CD4-positive, alpha-beta T cell (primary cell): ENCODE data around the gene ZBTB7A. TPM values are rescaled to one million over a fixed set of nuclear protein-coding genes. Genes with fewer than 3 reads are reported as not detected.
A peak's percentile ranks its signal among the peaks of the same experiment; 100 is the strongest.

Experiments used
- ATAC-seq: fragments of 200-7000 bp; cut with Tn5 transposase; one replicate; pipeline ENCODE4 v1.10.0; 2022; ENCODE audit warnings: mild to moderate bottlenecking; ENCODE audit not compliant: poor library complexity
- CTCF ChIA-PET: fragments of 350-600 bp; sonication (Branson Sonifier 250); formaldehyde crosslinking; loops from one replicate; lab custom pipeline; 2021; ENCODE audit warnings: antibody characterized with exemption, inconsistent platforms; lab: Charles Lee
- POLR2A ChIA-PET: fragments of 350-600 bp; sonication (Branson Sonifier 250); formaldehyde crosslinking; loops from one replicate; lab custom pipeline; 2021; ENCODE audit warnings: antibody characterized with exemption, inconsistent platforms; lab: Charles Lee
- DNase-seq, 14 experiments: peaks; one replicate each; pipeline ENCODE4 v3.0.0-alpha.2; 2013 to 2020; ENCODE audit warnings: mixed read lengths in 2 of 14
- H3K27ac ChIP-seq, 2 donors: one replicate each; pipeline versions ENCODE4 v1.5.1 to v1.7.0; 2013; ENCODE audit warnings: low read length in 2 of 2, low read depth in 1 of 2, mild to moderate bottlenecking in 1 of 2
- H3K27me3 ChIP-seq, 2 experiments: 1 replicate in 1 of 2; 2 replicates in 1 of 2; pipeline versions ENCODE4 v1.6.1 to v1.7.0; 2013; ENCODE audit warnings: low read length in 2 of 2, control low read depth in 1 of 2, mild to moderate bottlenecking in 1 of 2, moderate library complexity in 1 of 2; ENCODE audit not compliant: insufficient read depth in 2 of 2, control insufficient read depth in 1 of 2
- H3K36me3 ChIP-seq: one replicate; pipeline ENCODE4 v1.6.1; 2013; ENCODE audit warnings: low read length, control low read depth; ENCODE audit not compliant: insufficient read depth
- H3K4me1 ChIP-seq: one replicate; pipeline ENCODE4 v1.6.1; 2013; ENCODE audit warnings: low read length, control low read depth; ENCODE audit not compliant: insufficient read depth
- H3K4me3 ChIP-seq: one replicate; pipeline ENCODE4 v1.5.1; 2013; ENCODE audit warnings: mild to moderate bottlenecking, low read length, moderate library complexity
- H3K9me3 ChIP-seq, 2 experiments: 1 replicate in 1 of 2; 2 replicates in 1 of 2; pipeline versions ENCODE4 v1.6.1 to v1.7.0; 2013; ENCODE audit warnings: low read length in 2 of 2, mild to moderate bottlenecking in 2 of 2, control low read depth in 1 of 2, moderate library complexity in 1 of 2; ENCODE audit not compliant: control insufficient read depth in 1 of 2, insufficient read depth in 1 of 2
- H3K27ac Mint-ChIP-seq: one replicate; pipeline ENCODE4 v1.8.0; 2020; ENCODE audit warnings: mixed read lengths
- H3K27me3 Mint-ChIP-seq: one replicate; pipeline ENCODE4 v1.8.0; 2021; ENCODE audit warnings: mixed read lengths
- H3K36me3 Mint-ChIP-seq: one replicate; pipeline ENCODE4 v1.8.0; 2021; ENCODE audit warnings: low read depth, mixed read lengths
- H3K4me1 Mint-ChIP-seq: one replicate; pipeline ENCODE4 v1.8.0; 2021; ENCODE audit warnings: low read depth, mixed read lengths
- H3K4me3 Mint-ChIP-seq: one replicate; pipeline ENCODE4 v1.8.0; 2020; ENCODE audit warnings: mild to moderate bottlenecking, mixed read lengths
- H3K9me3 Mint-ChIP-seq: one replicate; pipeline ENCODE4 v1.8.0; 2020; ENCODE audit warnings: mixed read lengths
- intact Hi-C, 2 experiments: fragments of 100-400 bp; cut with DNase I in 1 of 2; cut with micrococcal nuclease in 1 of 2; formaldehyde crosslinking; loops; one replicate each; pipeline versions ENCODE4 v1.15.1 to v1.9.0; 2023 to 2025; cut with DNase I, micrococcal nuclease
- total RNA-seq, 174 experiments: library from RNA in 2 of 174; stranded (reverse) in 2 of 174; gene quantifications; one replicate each; pipeline ENCODE4 v1.2.3 and lab custom pipeline; 2021 to 2026
- TF ChIP-seq, protein P1 (sequence below): fragments of 200-600 bp; IDR thresholded peaks from one replicate; pipeline ENCODE4 v1.8.0; 2022; ENCODE audit warnings: antibody characterized with exemption, mild to moderate bottlenecking

Gene ZBTB7A
- total RNA-seq, 2 experiments from 2014 or later = 44.2 to 47.2 TPM

DNA sequence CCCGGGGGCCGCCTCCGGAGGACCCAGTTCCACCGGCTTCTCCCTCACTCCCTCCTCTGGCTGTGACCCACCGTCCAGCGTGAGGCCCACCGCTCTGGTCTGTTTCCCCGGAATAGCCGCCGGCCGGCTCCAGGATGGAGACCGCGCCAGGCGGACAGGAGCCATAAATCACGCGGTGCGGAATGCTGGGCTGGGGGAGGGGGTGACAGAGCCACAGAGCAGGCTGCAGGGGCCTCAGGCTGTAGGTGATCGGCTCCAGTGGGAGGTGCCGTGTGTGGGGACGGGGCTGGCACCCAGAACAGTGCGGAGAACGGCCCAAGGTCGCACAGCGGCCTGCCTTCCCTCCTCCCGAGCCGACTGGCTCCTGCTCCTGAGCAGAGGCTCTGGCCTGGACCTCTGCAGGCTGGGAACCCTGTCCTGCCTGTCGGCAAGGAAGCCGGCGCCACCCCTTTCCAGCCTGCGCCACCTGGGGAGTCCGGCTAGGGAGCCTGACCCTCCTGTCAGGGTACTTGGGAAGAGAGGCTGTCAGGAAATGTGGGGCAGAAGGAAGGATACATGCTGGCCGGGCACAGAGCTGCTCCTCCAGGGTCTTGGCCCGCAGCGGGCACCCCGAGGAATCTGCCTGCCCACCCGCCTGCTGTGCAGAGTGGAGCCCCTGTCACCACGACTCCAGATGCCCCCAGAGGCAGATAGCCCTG lies 50.8 kb downstream of the ZBTB7A start:
- Mint-ChIP-seq H3K4me1 (peaks cover 10% of the 10 kb centered on the region), H3K27me3 (no peaks in the 10 kb centered on the region), H3K27ac (no peak overlapping the region), H3K9me3 (no peaks in the 10 kb centered on the region), H3K36me3 (peaks cover 34% of the 10 kb centered on the region), H3K4me3 (no peak overlapping the region)
- Histone ChIP-seq H3K9me3 (no peaks in the 10 kb centered on the region), H3K4me1 (peaks cover 38% of the 10 kb centered on the region), H3K4me3 (no peak overlapping the region), H3K27me3 (no peaks in the 10 kb centered on the region), H3K27ac (no peak overlapping the region), H3K36me3 (peaks cover 56% of the 10 kb centered on the region)
- TF ChIP-seq, protein P1, sequence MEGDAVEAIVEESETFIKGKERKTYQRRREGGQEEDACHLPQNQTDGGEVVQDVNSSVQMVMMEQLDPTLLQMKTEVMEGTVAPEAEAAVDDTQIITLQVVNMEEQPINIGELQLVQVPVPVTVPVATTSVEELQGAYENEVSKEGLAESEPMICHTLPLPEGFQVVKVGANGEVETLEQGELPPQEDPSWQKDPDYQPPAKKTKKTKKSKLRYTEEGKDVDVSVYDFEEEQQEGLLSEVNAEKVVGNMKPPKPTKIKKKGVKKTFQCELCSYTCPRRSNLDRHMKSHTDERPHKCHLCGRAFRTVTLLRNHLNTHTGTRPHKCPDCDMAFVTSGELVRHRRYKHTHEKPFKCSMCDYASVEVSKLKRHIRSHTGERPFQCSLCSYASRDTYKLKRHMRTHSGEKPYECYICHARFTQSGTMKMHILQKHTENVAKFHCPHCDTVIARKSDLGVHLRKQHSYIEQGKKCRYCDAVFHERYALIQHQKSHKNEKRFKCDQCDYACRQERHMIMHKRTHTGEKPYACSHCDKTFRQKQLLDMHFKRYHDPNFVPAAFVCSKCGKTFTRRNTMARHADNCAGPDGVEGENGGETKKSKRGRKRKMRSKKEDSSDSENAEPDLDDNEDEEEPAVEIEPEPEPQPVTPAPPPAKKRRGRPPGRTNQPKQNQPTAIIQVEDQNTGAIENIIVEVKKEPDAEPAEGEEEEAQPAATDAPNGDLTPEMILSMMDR = no peak
- DNase-seq (peak in 1 of 14 experiments; percentile 18), ATAC-seq (no peak)
- CTCF ChIA-PET = interaction anchor here (1.0 kb wide), 1 partner anchor 124 kb away, joined by 4 read pairs; no protein-coding TSS in a partner anchor
- POLR2A ChIA-PET = interaction anchor here (1.0 kb wide), 1 partner anchor 99 kb away, joined by 3 read pairs; no protein-coding TSS in a partner anchor
- intact Hi-C loops = no loop called here

DNA sequence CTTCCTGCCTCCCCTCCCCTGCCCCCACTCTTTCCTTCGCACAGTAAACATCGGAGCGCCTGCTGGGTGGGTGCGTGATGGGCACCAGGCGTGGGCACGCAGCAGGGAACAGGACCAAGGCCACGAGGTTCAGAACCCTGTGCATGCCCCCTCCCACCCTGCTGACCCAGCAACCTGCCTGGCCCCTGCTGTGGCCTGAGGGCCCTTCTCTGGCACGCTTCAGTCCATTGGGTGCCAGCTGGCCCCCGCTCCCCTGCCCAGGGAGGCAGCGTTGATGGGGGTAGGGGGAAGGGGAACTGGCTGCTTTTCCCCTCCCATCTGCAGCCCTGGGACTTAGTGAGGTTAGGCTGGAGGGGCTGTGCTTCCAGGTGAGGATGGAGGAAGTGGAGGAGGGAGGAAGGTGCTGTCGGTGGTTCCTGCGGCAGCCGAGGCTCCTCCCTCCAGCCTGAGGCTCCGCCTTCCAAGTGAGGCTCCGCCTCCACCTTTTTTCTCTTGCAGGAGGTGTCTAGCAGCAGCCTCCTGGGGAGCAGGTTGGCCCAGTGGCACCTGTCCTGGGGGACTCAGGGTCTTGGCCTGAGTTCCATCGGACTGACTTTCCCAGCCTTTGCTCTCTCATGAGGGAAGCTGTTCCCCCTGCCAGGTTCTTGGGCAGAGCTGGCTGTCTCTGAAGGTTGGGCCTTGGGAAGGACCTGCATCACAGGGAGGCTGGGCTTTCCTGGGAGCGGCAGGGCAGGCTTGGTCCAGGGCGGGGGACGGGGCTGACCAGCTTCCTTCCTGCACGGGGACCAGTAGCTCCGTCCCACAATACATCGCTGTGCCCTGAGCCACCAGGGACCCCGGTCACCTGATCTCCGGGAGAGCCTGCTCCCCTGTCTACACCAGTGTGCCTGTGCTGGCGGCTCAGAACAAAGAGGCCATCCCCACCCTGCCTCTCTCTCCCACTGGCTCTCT lies 51.9 kb downstream of the ZBTB7A start:
- DNase-seq (peak; percentile 15 to 65 (median 32)), ATAC-seq (peak; percentile 74)
- H3K9me3 Mint-ChIP-seq = no peaks in the 10 kb centered on the region
- H3K36me3 Mint-ChIP-seq = peaks cover 26% of the 10 kb centered on the region
- H3K27ac ChIP-seq = no peak overlapping the region
- ChIA-PET POLR2A (interaction anchor here (1.0 kb wide), 1 partner anchor 100 kb away, joined by 3 read pairs; no protein-coding TSS in a partner anchor), CTCF (no interaction called here)
- H3K27ac Mint-ChIP-seq = no peak overlapping the region
- H3K4me1 ChIP-seq = peaks cover 49% of the 10 kb centered on the region
- TF ChIP-seq, protein P1 = no peak
- H3K4me1 Mint-ChIP-seq = peaks cover 10% of the 10 kb centered on the region
- H3K36me3 ChIP-seq = peaks cover 66% of the 10 kb centered on the region
- H3K9me3 ChIP-seq = no peaks in the 10 kb centered on the region
- H3K27me3 Mint-ChIP-seq = no peaks in the 10 kb centered on the region
- intact Hi-C loops = no loop called here
- no peak overlapping the region for H3K4me3 ChIP-seq
- H3K4me3 Mint-ChIP-seq = no peak overlapping the region
- no peaks in the 10 kb centered on the region for H3K27me3 ChIP-seq

DNA sequence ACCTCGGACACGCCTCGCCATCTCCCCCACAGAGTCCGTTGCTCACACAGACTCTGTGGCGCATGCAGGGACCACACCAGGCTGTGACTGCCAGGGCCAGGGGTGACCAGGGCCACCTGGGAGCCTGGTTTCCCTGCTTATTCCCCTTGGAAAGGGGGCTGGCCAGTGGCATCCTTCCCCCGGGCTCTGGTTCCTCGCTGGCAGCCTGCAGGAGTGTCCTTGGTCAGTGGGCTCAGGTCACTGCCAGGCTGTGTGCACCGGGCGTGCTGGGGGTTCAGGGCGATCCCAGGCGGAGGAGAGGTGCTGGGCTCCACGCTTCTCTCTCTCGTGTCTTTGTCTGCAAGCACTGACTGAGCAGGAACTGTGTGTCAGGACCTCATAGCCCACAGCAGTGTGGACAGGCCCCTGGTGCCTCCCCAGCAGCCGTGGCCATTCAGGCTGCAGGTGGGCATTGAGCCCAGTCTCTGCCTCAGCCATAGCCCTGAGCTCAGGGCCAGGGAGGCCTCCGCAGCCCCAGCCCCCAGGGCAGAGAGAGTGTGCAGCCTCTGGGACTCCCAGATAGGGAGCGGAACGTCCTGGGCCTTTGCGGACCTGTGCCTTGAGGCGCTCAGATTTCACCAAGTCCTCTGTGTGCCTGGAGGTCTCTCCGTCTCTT lies 52.7 kb downstream of the ZBTB7A start:
- no peak for DNase-seq
- intact Hi-C loops = no loop called here
- Mint-ChIP-seq H3K27ac (no peak overlapping the region), H3K9me3 (no peaks in the 10 kb centered on the region), H3K36me3 (peaks cover 26% of the 10 kb centered on the region), H3K27me3 (no peaks in the 10 kb centered on the region), H3K4me1 (peaks cover 17% of the 10 kb centered on the region), H3K4me3 (no peak overlapping the region)
- no peak for ATAC-seq
- Histone ChIP-seq H3K36me3 (peaks cover 64% of the 10 kb centered on the region), H3K4me3 (no peak overlapping the region), H3K27me3 (no peaks in the 10 kb centered on the region), H3K9me3 (no peaks in the 10 kb centered on the region), H3K27ac (no peak overlapping the region), H3K4me1 (peaks cover 57% of the 10 kb centered on the region)
- TF ChIP-seq, protein P1 = no peak
- ChIA-PET POLR2A (no interaction called here), CTCF (no interaction called here)
